SU-DHL-6 (cell line): ENCODE measurements around the gene CREB5.

Experiments
- H2AFZ ChIP-seq: fragments of 200-600 bp; sonication (generic); 2 replicates; pipeline ENCODE4 v1.6.1; 2014; ENCODE audit warnings: low read depth, mild to moderate bottlenecking, moderate library complexity, mixed read lengths, antibody characterized with exemption, low read length; ENCODE audit not compliant: severe bottlenecking
- H3F3A ChIP-seq: fragments of 200-600 bp; shearing (Covaris generic); 2 replicates; pipeline ENCODE4 v1.6.0; 2016; ENCODE audit warnings: antibody characterized with exemption, mild to moderate bottlenecking; ENCODE audit not compliant: insufficient read depth
- H3K27ac ChIP-seq: fragments of 200-600 bp; sonication (generic); 2 replicates; pipeline ENCODE4 v1.5.1; 2016; ENCODE audit warnings: low read depth, mild to moderate bottlenecking, low read length, moderate library complexity, mixed read lengths
- H3K27me3 ChIP-seq: fragments of 200-600 bp; sonication (generic), shearing (Covaris generic); 2 replicates; pipeline ENCODE4 v1.6.0; 2014; ENCODE audit warnings: mild to moderate bottlenecking, low read length
- H3K36me3 ChIP-seq: fragments of 200-600 bp; sonication (generic); 2 replicates; pipeline ENCODE4 v1.6.1; 2014; ENCODE audit warnings: mild to moderate bottlenecking, low read length, mixed read lengths
- H3K4me2 ChIP-seq: fragments of 300-600, 200-600 bp; shearing (Covaris generic), sonication (generic); 2 replicates; pipeline ENCODE4 v1.6.0; 2014; ENCODE audit warnings: low read length, low read depth, mild to moderate bottlenecking; ENCODE audit not compliant: poor library complexity, severe bottlenecking
- H3K4me3 ChIP-seq: fragments of 200-600 bp; sonication (generic); 2 replicates; pipeline ENCODE4 v1.5.1; 2014; ENCODE audit warnings: antibody characterized with exemption, low read length, mild to moderate bottlenecking, mixed read lengths; ENCODE audit not compliant: insufficient read depth, poor library complexity, severe bottlenecking
- H3K79me2 ChIP-seq: fragments of 200-600 bp; sonication (generic); 2 replicates; pipeline ENCODE4 v1.6.1; 2014; ENCODE audit warnings: mild to moderate bottlenecking, low read length, moderate library complexity; ENCODE audit not compliant: insufficient read depth
- H3K9ac ChIP-seq: fragments of 200-600 bp; sonication (generic); 2 replicates; pipeline ENCODE4 v1.7.0; 2014; ENCODE audit warnings: mild to moderate bottlenecking, low read length
- H3K9me2 ChIP-seq: fragments of 200-600 bp; sonication (generic); replicated peaks from 2 replicates; pipeline ENCODE4 v1.6.1; 2014; ENCODE audit warnings: low read length; ENCODE audit not compliant: insufficient read depth
- H3K9me3 ChIP-seq: fragments of 200-600 bp; sonication (generic); 2 replicates; pipeline ENCODE4 v1.6.1; 2014; ENCODE audit warnings: low read length, mixed read lengths; ENCODE audit not compliant: insufficient read depth
- H4K20me1 ChIP-seq: fragments of 200-600 bp; sonication (generic); 2 replicates; pipeline ENCODE4 v1.6.1; 2014; ENCODE audit warnings: low read depth, mild to moderate bottlenecking, antibody characterized with exemption, low read length, moderate library complexity, mixed read lengths
- EZH2phosphoT487 ChIP-seq: fragments of 200-600 bp; sonication (generic), shearing (Covaris generic); conservative IDR thresholded peaks from 2 replicates; pipeline ENCODE4 v1.6.1; 2018; ENCODE audit warnings: mild to moderate bottlenecking, antibody characterized with exemption, low read length, moderate library complexity, mixed read lengths
- TF ChIP-seq, protein P1 (sequence below): fragments of 200-600 bp; sonication (generic); IDR thresholded peaks from one replicate; pipeline ENCODE4 v1.5.1; 2017; ENCODE audit warnings: antibody characterized with exemption, mild to moderate bottlenecking, low read length, moderate library complexity; ENCODE audit not compliant: insufficient read depth, poor library complexity, severe bottlenecking

The CREB5 gene

GRCh38 chr7:28548416-28548815, 136.1 kb downstream of the CREB5 start:
- Histone ChIP-seq H3F3A (no peaks in the 10 kb centered on the region), H3K27me3 (no peaks in the 10 kb centered on the region), H3K9ac (no peak overlapping the region), H3K4me2 (no peak overlapping the region), H3K27ac (no peak overlapping the region), H2AFZ (no peak overlapping the region), H3K4me3 (no peak overlapping the region), H3K36me3 (no peaks in the 10 kb centered on the region), H3K79me2 (no peaks in the 10 kb centered on the region), H3K9me2 (no peaks in the 10 kb centered on the region), H3K9me3 (peaks cover 21% of the 10 kb centered on the region; the same call in 1 of the 2 replicates), H4K20me1 (no peaks in the 10 kb centered on the region)
- TF ChIP-seq, protein P1, sequence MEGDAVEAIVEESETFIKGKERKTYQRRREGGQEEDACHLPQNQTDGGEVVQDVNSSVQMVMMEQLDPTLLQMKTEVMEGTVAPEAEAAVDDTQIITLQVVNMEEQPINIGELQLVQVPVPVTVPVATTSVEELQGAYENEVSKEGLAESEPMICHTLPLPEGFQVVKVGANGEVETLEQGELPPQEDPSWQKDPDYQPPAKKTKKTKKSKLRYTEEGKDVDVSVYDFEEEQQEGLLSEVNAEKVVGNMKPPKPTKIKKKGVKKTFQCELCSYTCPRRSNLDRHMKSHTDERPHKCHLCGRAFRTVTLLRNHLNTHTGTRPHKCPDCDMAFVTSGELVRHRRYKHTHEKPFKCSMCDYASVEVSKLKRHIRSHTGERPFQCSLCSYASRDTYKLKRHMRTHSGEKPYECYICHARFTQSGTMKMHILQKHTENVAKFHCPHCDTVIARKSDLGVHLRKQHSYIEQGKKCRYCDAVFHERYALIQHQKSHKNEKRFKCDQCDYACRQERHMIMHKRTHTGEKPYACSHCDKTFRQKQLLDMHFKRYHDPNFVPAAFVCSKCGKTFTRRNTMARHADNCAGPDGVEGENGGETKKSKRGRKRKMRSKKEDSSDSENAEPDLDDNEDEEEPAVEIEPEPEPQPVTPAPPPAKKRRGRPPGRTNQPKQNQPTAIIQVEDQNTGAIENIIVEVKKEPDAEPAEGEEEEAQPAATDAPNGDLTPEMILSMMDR: no peak
- TF ChIP-seq EZH2phosphoT487: no peak

GRCh38 chr7:28549998-28550397, 137.7 kb downstream of the CREB5 start:
- H3K27me3 ChIP-seq: no peaks in the 10 kb centered on the region

DNA sequence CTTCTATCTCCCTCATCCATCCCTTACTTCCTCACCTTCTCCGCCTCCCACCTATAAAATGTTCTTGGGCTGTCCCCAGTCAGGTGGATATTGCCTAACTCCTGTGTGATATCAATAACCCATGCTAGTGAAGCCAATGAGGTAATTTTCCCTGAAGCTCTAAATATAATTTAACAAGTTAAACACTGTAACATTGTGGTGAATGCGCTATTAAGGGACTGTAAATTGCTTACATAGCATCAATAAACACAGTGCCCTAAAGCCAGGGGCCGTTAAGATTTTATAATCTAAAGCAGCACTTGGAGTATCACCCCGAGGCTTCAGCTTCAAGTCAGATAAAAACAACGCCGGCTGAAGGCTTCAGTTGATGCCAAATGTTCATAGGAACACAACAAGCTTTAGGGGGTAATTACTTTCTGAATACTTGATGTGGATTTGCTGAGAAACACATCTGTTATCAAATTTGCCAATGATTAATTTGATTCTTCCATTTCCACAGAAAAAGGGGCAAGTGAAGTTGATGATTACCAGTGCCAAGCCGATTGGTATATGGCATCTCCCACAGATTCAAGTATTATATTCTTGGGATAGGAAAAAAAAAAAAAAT, 138.4 kb downstream of the CREB5 start:
- H3K27ac ChIP-seq: no peak overlapping the region
- no peak overlapping the region for H3K4me3 ChIP-seq
- H3K9ac ChIP-seq: no peak overlapping the region
- no peaks in the 10 kb centered on the region for H3F3A ChIP-seq
- no peaks in the 10 kb centered on the region for H3K79me2 ChIP-seq
- no peaks in the 10 kb centered on the region for H3K27me3 ChIP-seq
- no peak overlapping the region for H2AFZ ChIP-seq
- TF ChIP-seq EZH2phosphoT487: no peak
- TF ChIP-seq, protein P1: no peak
- no peak overlapping the region for H3K4me2 ChIP-seq
- H3K9me3 ChIP-seq: peaks cover 21% of the 10 kb centered on the region; the same call in 1 of the 2 replicates
- H3K36me3 ChIP-seq: no peaks in the 10 kb centered on the region
- no peaks in the 10 kb centered on the region for H3K9me2 ChIP-seq
- no peaks in the 10 kb centered on the region for H4K20me1 ChIP-seq

More at GRCh38 chr7:28549998-28550397, 137.7 kb downstream of the CREB5 start:
- no peak overlapping the region for H3K4me2 ChIP-seq
- H3K36me3 ChIP-seq: no peaks in the 10 kb centered on the region
- H3K9me2 ChIP-seq: no peaks in the 10 kb centered on the region
- TF ChIP-seq, protein P1: no peak
- no peak for TF ChIP-seq EZH2phosphoT487
- peaks cover 21% of the 10 kb centered on the region; the same call in 1 of the 2 replicates for H3K9me3 ChIP-seq
- H4K20me1 ChIP-seq: no peaks in the 10 kb centered on the region
- no peak overlapping the region for H3K27ac ChIP-seq
- H3K4me3 ChIP-seq: no peak overlapping the region
- no peak overlapping the region for H3K9ac ChIP-seq
- no peaks in the 10 kb centered on the region for H3F3A ChIP-seq
- no peaks in the 10 kb centered on the region for H3K79me2 ChIP-seq
- no peak overlapping the region for H2AFZ ChIP-seq
